NK-92 (cell line): Measurements from ENCODE around the gene MYDGF.
"Not testable (repeated sequence)": the region's sequence is repeated elsewhere in the genome, so short reads cannot be mapped to it uniquely, and the experiment has no call there.

Experiments used
- DNase-seq: peaks from one replicate; lab custom pipeline; 2025; ENCODE audit not compliant: unreplicated experiment; lab: John Stamatoyannopoulos, UW

MYDGF gene

GRCh38 chr19:4669723-4670480 is at the start of gene MYDGF:
Gene MYDGF, minus strand, starts transcription at chr19:4670342. Its CDS starts 8 bp downstream, at chr19:4670334.
- DNase-seq, result peak; percentile 44

DNA sequence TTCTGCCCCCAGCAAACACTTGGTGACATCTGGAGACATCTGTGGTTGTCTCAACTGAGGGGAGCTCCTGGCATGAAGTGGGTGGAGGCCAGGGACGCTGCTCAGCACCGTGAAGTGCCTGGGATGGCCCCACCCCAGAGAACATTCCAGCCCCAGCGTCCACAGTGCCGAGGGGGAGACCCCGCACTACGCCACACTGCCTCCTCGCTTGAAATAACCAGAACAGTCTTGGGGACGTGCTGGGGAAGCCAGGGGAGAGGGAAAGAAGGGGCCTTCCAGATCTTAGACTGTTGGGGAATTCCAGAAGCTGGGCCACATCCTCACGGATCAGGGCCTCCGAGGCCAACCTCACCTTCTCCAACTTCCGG is 49.3 kb upstream of the MYDGF start:
- DNase-seq, result no peak

GRCh38 chr19:4717966-4718701 is 48.0 kb upstream of the MYDGF start:
- no peak for DNase-seq

- no peak for DNase-seq
Measured at GRCh38 chr19:4717191-4717965, 47.2 kb upstream of the MYDGF start.

DNA sequence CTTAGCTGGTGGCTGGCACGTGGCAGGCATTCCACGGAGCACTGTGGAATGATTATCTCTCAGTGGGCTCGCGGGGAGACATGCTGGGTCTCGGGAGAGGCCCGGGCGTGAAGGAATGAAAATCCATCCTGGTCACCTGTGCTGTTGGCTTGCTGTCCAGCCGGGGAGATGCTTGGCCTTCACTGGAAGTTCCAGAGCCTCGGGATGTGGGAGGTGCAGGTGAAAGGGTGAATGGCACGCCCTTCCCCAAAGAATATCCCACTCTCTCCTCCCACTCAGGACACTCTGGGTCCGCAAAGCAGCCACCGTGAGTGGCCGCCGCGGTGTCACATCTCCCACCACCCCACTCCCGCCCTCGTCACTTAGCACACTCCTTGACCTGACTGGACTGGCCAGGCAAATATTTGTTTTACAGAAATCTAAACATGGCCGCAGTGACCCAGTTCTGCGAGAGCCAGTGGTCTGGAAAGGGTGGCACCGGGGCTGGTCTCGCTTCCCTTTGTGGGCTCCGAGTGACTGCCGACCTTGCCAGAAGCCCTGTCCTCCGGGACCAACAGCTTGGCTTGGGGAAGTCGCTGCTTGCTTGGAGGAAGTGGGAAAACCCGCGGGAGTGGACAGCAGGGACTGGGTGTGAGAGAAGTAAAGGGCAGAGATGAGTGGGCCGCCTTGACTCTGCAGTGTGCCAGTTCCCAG is 45.5 kb upstream of the MYDGF start:
- DNase-seq, result no peak

GRCh38 chr19:4715178-4715528 is 45.0 kb upstream of the MYDGF start:
- not testable (repeated sequence) for DNase-seq

DNA sequence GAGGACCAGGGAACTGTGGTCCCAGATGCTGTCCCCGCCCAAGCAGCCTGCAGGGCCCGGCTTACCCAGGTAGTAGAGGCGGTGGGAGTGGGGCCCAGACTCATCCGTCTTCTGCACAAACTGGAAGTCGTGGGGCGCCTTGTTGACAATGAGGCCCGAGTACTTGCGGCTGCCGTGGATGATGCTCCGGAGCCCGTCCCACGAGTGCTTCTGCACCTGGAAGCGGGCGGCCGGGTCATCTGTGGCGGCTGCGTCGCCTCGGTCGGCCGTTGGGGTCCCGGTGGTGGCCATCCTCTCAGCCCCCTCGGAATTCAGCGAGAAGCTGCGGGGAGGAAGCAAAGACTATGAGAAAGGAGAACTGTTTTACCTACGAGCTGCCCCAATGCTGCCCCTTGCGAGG is 43.9 kb upstream of the MYDGF start:
- DNase-seq, result no peak

GRCh38 chr19:4713384-4713951 is 43.3 kb upstream of the MYDGF start:
- DNase-seq, result no peak

DNA sequence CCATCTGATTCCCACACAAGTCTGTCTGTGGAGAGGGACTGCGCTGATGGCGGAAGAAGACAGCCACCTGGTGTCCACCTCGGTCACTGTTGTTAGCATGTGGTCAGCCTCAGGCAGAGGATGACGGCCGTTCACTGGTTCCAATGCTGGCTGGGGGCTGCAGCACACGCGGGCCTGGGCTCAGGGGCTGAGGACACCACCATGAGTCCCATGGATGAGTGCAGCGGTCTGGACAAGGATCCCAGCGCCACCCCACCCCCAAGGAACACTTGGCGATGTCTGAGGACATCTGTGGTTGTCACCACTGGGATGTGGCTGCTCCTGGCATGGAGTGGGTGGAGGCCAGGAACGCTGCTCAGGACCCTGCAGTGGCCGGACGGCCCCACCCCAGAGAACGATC is 42.6 kb upstream of the MYDGF start:
- no peak for DNase-seq

- no peak for DNase-seq
Measured at GRCh38 chr19:4711211-4711610, 41.1 kb upstream of the MYDGF start.

DNA sequence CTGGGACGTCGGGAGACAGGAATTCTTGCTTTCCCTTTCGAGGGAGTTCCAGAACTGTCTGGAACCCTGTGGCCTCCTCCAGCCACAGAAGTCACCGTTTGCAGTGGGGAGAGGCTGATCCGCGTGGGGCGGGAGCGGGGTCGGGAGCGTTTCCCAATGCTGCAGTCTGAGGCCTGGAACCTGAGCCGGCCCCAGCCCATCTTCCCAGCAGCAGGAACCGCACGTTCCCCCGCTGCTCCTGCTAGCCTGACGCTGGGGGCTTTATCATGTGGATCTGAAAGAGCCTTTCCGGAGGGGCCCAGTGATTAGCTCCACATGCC is 40.1 kb upstream of the MYDGF start:
- DNase-seq, result no peak

DNA sequence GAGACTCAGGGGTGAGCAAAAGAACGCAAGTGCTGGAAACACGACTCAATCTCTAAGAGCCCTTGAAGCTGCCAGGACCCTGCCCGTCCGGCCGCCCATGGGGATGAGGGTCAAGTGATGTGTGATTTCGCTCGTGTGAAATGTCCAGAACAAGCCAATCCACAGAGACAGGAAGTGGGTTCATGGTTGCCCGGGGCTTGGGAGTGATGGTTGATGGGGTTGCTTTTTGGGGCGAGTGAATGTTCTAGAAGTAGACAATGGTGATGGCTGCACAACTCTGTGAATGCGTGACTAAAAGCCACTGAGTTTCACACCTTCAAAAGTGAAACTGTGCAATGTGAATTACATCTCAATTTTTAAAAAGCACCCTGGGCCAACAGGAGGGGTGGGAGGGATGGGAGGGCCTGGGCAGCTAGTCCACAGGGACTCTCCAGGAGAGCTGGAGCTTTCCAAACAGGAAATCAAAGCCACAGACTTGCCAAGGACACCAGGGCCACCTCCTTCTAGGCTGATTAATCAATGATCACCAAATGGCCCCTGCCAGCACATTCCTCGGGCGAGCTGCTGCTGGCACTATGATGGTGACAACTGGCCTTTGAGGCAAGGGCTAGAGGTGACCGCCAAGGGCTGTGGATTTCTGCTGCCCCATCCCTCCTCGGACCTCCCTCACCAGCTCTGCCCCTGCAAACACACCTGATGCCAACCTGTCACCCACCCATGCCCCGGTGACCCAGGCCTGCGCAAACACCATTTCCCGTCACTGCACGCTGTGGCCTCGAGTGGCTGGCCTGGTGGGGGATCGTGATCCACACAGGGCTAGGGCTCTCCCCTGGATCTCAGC is 39.5 kb upstream of the MYDGF start:
- no peak for DNase-seq

DNA sequence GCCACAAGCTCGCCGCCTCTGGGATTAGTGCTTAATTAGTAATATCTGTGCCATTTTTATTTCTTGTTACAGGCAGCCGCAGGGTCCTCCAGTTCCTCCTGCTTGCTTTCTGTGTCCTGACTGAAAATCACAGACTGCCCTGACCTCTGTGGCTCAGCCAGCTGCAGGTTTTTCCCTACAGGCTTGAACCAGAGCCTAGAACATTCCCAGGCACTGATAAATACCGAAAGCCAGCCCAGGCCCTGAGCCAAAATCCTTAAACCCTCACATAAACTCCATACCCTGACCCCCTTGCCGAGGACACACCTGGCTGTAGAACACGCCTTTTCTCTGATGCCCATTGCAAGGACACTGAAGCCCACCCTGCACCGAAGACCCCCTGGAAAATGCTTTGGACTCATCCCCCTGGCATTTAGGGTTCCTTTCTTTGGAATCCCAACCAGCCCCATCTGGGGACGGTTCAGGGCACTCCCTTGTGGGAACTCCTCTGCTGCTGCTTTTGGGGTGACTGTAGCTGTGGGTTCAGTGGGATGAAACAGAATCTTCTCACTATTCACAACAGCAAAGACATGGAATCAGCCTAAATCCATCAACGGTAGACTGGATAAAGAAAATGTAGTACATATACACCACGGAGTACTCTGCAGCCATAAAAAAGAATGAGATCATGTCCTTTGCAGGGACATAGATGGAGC is 38.0 kb upstream of the MYDGF start:
- no peak for DNase-seq

GRCh38 chr19:4707322-4707721 is 37.2 kb upstream of the MYDGF start:
- no peak for DNase-seq

DNA sequence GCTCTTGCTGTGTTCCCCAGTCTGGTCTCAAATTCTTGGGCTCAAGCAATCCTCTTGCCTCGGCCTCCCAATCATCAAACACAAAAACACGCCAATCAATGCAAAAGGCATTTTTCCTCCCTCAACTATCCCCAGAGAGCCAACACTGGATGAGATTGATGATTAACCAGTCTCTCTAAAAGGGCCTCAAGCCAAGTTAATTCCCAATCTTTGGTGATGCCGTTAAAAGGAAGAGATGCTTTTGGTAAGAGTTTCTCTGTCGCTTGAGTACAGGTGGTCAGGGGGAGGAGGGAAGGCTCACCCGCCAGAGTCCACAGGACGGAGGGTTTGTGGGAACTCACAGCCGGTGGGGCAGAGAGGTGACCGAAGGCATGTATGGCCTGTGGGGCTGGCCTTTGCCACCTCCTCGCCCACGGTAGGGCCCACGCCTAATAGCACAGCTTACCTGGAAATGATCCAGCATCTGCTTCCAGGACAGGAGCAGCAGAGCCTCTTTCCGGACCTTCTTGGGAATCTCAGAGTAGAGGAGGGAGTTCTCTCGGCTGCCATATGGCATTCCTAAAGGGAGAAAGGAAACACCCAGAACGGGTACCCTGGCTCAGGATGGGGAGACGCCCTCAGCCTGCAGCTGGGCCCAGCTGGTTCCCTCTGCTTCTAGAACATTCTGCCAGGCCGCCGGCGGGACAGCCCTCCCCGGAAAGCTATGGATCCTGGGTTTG is 35.4 kb upstream of the MYDGF start:
- DNase-seq, result no peak

DNA sequence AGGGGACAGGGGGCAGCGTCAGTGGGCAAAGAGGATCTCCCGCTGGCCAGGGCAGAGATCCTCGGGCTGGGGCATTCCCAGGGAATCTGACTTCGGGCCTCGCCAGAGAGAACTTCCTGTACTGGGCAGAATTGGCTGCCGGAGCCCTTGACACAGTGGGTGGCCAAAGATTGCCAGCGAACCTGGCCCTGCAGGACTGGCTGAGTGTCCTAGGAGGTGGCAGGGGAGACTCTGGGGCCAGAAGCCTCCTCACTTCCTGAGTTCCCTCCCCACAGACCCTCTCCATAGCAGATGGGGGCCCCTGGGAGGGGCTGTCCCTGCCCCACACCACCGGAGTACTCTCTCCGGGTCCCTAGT is 34.2 kb upstream of the MYDGF start:
- no peak for DNase-seq

DNA sequence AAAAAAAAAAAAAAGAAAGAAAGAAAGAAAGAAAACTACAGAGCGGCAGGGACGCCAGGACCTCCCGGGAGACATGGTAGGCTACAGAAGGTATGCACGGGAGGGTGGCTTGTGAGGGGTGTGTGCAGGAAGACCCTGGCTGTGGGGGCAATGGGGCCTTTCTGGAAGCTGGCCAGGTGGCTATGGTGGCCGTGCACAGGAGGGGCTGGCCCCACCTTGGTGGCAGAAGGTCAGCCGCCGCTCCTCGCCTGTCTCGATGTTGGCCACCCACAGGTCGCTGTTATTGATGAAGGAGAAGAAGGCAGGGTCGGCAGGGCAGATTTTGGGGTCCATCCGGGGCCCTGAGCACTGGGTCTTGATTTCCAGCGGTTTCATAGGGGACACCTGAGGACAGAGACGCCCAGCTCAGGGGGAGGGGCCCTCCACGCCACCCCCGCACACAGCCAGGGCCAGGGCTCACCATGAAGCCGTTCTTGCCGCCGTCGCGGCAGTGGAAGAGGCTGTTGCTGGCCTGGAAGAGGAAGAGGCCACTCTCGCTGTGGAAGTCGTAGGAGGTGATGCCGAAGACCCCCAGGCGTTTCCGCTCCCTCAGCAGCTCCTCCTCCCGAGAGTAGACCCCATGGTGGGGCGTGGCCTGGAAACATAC is 33.7 kb upstream of the MYDGF start:
- no peak for DNase-seq

DNA sequence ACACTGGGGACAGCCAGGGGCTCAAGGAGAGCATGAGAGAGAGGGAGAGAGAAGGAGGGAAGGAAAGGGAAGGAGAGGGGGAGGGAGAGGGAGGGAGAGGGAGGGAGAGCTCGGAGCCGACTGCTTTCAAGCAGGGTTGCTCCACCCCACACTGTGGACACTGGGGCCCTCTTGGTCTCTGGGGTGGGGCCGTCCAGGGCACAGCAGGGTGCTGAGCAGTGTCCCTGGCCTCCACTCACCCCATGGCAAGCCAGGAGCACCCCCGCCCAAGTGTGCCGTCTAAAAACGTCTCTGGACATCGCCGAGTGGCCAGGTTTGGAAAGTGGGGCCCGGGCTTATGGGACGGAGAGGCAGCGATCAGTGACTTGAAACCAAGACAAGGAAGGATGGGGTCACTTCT is 32.6 kb upstream of the MYDGF start:
- DNase-seq, result no peak

- DNase-seq, result no peak
Measured at GRCh38 chr19:4701557-4701956, 31.4 kb upstream of the MYDGF start.
